HAP-1 (cell line): Measurements from ENCODE around the gene SCARF2.
A peak's percentile ranks its signal among the peaks of the same experiment; 100 is the strongest.
"Not testable (repeated sequence)": the region's sequence is repeated elsewhere in the genome, so short reads cannot be mapped to it uniquely, and the experiment has no call there.

Source experiments
- DNase-seq, 2 experiments: peaks; one replicate each; pipeline ENCODE4 v3.0.0-alpha.2; 2016 to 2020; ENCODE audit warnings: low spot score in 2 of 2
- H3K27me3 ChIP-seq: fragments of 250-450 bp; sonication (Bioruptor Pico); 2 replicates; pipeline ENCODE4 v1.5.1; 2020; ENCODE audit warnings: low read depth, mild to moderate bottlenecking, moderate library complexity
- H3K36me3 ChIP-seq: fragments of 250-450 bp; sonication (Bioruptor Pico); replicated peaks from 2 replicates; pipeline ENCODE4 v1.5.1; 2020; ENCODE audit warnings: mild to moderate bottlenecking
- H3K4me1 ChIP-seq: fragments of 250-450 bp; sonication (Bioruptor Pico); 2 replicates; pipeline ENCODE4 v1.5.1; 2020; ENCODE audit warnings: mild to moderate bottlenecking
- H3K4me3 ChIP-seq: fragments of 250-450 bp; sonication (Bioruptor Pico); 2 replicates; pipeline ENCODE4 v1.5.1; 2020; ENCODE audit warnings: mild to moderate bottlenecking, moderate library complexity
- H3K9me3 ChIP-seq: fragments of 250-450 bp; sonication (Bioruptor Pico); 2 replicates; pipeline ENCODE4 v1.5.1; 2020; ENCODE audit warnings: mild to moderate bottlenecking, moderate library complexity
- in situ Hi-C: fragments of 300-500 bp; cut with MboI; formaldehyde crosslinking; loops from 3 replicates; pipeline ENCODE4 v1.14.3; 2020; ENCODE audit warnings: low sequenced_read_pairs, inconsistent platforms, mixed read lengths

The SCARF2 gene

DNA sequence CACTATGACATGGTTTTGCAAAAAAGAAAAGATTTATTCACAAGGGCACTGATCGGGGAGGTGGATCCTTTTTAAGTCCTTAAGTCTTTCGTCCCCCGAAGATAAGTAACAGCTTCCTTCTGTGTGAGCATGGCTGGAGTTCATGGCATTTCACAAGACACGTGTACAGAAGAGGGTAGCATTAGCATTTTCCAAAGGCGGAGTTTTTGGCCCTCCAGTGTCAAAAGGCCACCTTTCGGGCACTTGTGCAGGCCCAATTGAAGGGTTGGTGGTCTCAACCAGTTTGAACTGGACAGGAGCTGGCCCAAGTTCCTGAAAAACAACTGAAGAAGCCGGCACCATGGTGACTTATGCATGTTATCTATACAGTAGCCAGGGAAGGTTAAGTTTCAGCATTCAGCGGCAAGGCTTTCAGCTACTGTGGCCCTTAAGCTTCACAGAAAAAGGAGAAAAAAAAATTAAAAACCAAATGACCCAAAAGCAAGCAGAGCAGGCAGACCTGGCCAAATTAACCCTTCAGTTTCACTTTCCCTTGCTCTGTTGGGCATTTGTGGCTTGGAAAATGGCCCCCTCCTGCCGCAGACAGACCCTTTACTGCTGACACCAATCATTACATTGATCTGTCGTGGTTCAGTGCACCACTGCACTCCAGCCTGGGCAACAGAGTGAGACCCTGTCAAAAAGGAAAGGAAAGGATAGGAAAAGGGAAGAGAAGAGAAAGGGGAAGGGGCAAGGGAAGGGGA, 25.0 kb downstream of the SCARF2 start:
- no peak for DNase-seq
- no peaks in the 10 kb centered on the region for H3K27me3 ChIP-seq
- H3K4me3 ChIP-seq: no peak overlapping the region
- in situ Hi-C loops: no loop called here
- H3K4me1 ChIP-seq: no peaks in the 10 kb centered on the region
- no peaks in the 10 kb centered on the region for H3K36me3 ChIP-seq
- no peaks in the 10 kb centered on the region for H3K9me3 ChIP-seq

DNA sequence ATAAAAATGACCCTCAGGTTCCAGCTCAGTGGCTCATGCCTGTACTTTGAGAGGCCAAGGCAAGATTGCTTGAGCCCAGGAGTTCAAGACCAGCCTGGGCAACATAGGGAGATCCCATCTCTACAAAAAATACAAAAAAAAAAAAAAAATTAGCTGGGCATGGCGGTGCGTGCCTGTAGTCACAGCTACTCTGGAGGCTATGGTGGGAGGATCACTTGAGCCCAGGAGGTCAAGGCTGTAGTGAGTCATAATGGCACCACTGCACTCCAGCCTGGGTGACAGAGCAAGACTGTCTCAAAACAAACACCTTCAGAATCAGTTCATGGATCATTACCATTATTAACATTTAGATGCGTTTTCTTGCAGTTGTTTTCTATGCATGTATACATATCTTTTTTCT, 28.2 kb downstream of the SCARF2 start:
- in situ Hi-C loops, H3K27me3 ChIP-seq, H3K36me3 ChIP-seq, H3K4me3 ChIP-seq, H3K9me3 ChIP-seq, H3K4me1 ChIP-seq: not testable (repeated sequence)
- DNase-seq: peak in 1 of 2 experiments; percentile 2

DNA sequence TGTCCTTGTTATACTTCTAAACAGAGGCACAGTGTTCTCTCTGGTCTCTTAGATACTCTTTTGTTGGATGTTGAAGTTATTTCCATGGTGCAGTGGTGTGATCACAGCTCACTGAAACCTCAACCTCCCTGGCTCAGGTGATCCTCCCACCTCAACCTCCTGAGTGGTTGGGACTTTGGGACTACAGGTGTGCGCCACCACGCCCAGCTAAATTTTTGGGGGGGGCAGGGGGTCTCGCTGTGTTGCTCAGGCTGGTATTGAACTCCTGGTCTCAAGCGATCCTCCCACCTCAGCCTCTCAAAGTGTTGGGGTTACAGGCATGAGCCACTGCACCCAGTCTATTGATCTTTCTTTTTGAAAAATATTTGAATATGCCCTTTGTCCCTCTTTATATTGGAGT, 28.7 kb downstream of the SCARF2 start:
- Histone ChIP-seq H3K4me1 (no peaks in the 10 kb centered on the region), H3K27me3 (no peaks in the 10 kb centered on the region), H3K36me3 (peaks cover 8% of the 10 kb centered on the region), H3K4me3 (no peak overlapping the region), H3K9me3 (no peaks in the 10 kb centered on the region)
- in situ Hi-C loops: no loop called here
- no peak for DNase-seq

DNA sequence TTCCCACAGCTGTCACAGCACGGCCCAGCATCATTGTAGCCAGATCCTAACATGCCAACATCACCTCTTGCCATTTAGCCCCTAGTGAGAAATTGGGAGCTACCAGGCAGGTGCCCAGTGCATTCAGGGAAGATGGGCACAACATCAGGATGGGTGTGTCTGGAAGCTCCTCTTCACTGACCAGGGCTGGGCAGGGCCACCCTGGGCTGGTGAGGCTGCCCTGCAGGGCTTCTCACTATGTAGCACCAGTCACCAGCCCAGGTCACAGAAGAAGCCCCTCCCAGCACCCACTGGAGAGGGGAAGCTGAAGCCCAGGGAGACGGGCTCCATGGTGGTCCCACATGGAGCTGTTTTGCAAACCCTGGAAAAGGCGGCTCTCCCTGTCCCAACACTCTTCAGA, 29.8 kb downstream of the SCARF2 start:
- in situ Hi-C loops: no loop called here
- DNase-seq: peak in 1 of 2 experiments; percentile 5
- Histone ChIP-seq H3K9me3 (no peaks in the 10 kb centered on the region), H3K36me3 (peaks cover 14% of the 10 kb centered on the region), H3K4me3 (no peak overlapping the region), H3K4me1 (no peaks in the 10 kb centered on the region), H3K27me3 (no peaks in the 10 kb centered on the region)

DNA sequence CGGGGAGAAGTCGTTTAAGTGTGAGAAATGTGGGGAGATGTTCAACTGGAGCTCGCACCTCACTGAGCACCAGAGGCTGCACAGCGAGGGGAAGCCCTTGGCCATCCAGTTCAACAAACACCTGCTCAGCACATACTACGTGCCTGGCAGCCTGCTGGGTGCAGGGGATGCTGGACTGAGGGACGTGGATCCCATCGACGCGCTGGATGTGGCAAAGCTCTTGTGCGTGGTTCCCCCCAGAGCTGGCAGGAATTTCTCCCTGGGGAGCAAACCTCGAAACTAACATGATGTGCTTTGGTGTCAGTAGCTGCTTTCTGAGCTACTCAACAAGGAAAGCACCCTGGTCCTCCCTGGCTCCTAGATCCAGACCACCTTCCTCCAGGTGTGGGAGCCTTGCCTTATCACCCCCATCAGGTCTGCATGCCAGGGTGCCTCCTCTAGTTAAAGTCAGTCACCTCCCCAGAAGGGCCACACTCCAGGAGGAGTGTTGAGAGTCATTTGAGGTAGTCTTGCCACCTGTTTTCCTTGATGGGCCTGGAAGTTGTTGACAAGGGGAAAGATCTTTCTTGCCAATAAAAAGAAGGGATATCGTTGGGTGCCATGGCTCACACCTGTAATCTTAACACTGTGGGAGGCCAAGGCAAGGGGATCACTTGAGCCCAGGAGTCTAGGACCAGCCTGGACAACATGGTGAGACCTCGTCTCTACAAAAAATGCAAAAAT, 30.8 kb downstream of the SCARF2 start:
- H3K4me3 ChIP-seq: no peak overlapping the region
- H3K36me3 ChIP-seq: peaks cover 14% of the 10 kb centered on the region
- H3K27me3 ChIP-seq: no peaks in the 10 kb centered on the region
- H3K4me1 ChIP-seq: no peaks in the 10 kb centered on the region
- no peak for DNase-seq
- H3K9me3 ChIP-seq: no peaks in the 10 kb centered on the region
- in situ Hi-C loops: no loop called here

DNA sequence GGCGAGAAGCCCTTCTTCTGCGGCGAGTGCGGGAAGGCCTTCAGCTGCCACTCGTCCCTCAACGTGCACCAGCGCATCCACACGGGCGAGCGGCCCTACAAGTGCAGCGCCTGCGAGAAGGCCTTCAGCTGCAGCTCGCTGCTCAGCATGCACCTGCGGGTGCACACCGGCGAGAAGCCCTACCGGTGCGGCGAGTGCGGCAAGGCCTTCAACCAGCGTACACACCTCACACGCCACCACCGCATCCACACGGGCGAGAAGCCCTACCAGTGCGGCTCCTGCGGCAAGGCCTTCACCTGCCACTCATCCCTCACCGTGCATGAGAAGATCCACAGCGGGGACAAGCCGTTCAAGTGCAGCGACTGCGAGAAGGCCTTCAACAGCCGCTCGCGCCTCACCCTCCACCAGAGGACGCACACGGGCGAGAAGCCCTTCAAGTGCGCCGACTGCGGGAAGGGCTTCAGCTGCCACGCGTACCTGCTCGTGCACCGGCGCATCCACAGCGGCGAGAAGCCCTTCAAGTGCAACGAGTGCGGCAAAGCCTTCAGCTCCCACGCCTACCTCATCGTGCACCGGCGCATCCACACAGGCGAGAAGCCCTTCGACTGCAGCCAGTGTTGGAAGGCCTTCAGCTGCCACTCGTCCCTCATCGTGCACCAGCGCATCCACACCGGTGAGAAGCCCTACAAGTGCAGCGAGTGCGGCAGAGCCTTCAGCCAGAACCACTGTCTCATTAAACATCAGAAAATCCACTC, 31.5 kb downstream of the SCARF2 start:
- Histone ChIP-seq H3K36me3 (peaks cover 16% of the 10 kb centered on the region), H3K4me3 (no peak overlapping the region), H3K4me1 (no peaks in the 10 kb centered on the region), H3K27me3 (no peaks in the 10 kb centered on the region), H3K9me3 (no peaks in the 10 kb centered on the region)
- DNase-seq: no peak
- in situ Hi-C loops: no loop called here

DNA sequence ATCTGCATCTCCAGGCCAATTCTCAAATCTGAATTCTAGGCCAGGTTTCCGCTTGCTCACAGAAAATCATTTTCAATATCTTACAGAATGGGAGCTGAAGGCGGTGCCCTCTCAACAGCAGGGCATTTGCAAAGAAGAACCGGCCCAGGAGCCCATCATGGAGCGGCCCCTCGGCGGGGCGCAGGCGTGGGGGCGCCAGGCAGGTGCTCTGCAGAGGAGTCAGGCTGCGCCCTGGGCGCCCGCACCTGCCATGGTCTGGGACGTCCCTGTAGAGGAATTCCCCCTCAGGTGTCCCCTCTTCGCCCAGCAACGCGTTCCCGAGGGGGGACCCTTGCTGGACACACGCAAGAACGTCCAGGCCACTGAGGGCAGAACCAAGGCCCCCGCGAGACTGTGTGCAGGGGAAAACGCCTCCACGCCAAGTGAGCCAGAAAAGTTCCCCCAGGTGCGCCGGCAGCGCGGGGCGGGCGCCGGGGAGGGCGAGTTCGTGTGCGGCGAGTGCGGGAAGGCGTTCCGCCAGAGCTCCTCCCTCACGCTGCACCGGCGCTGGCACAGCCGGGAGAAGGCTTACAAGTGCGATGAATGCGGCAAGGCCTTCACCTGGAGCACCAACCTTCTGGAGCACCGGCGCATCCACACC, 32.2 kb downstream of the SCARF2 start:
- H3K4me3 ChIP-seq: no peak overlapping the region
- H3K27me3 ChIP-seq: no peaks in the 10 kb centered on the region
- H3K4me1 ChIP-seq: no peaks in the 10 kb centered on the region
- H3K9me3 ChIP-seq: no peaks in the 10 kb centered on the region
- H3K36me3 ChIP-seq: peaks cover 17% of the 10 kb centered on the region
- in situ Hi-C loops: no loop called here
- no peak for DNase-seq

DNA sequence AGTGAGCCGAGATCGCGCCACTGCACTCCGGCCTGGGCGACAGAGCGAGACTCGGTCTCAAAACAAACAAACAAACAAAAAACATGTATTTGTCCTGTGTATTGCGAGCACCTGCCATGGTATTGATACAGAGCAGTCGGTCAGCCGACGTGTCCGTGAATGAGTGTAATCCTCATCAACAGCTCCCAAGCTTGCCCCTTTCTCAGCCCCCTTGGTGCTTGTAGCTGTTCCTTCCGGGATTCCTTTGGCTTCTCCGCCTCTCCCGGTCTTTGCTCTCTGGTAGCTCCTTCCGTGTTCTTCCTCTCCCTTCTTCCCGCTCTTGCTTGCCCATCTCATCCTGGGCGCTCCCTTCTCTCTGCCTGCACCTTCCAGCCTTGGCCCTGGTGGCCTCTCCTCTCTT, 32.7 kb downstream of the SCARF2 start:
- Histone ChIP-seq H3K36me3 (peaks cover 17% of the 10 kb centered on the region), H3K4me1 (no peaks in the 10 kb centered on the region), H3K9me3 (no peaks in the 10 kb centered on the region), H3K27me3 (no peaks in the 10 kb centered on the region), H3K4me3 (no peak overlapping the region)
- DNase-seq: no peak
- in situ Hi-C loops: no loop called here

DNA sequence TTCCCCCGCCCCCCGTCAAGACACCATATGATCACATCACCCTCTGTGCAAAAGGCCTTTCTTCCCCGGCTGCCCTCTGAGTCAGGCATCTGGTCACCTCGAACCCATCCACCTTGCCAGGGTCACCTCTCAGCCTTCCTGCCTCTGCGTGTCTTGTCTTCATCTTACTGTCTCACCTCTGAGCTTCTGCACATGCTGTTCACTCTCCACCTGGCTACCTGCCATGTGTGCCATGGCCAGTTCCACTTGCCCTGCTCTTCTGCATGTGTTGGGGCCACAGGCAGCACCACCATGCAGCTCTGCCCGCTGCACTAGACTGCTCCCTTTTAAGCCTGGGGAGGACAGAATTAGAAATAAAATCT, 33.9 kb downstream of the SCARF2 start:
- H3K9me3 ChIP-seq: no peaks in the 10 kb centered on the region
- in situ Hi-C loops: no loop called here
- H3K36me3 ChIP-seq: peaks cover 17% of the 10 kb centered on the region
- no peak overlapping the region for H3K4me3 ChIP-seq
- H3K4me1 ChIP-seq: peaks cover 3% of the 10 kb centered on the region; the same call in 1 of the 2 replicates
- no peaks in the 10 kb centered on the region for H3K27me3 ChIP-seq
- no peak for DNase-seq

DNA sequence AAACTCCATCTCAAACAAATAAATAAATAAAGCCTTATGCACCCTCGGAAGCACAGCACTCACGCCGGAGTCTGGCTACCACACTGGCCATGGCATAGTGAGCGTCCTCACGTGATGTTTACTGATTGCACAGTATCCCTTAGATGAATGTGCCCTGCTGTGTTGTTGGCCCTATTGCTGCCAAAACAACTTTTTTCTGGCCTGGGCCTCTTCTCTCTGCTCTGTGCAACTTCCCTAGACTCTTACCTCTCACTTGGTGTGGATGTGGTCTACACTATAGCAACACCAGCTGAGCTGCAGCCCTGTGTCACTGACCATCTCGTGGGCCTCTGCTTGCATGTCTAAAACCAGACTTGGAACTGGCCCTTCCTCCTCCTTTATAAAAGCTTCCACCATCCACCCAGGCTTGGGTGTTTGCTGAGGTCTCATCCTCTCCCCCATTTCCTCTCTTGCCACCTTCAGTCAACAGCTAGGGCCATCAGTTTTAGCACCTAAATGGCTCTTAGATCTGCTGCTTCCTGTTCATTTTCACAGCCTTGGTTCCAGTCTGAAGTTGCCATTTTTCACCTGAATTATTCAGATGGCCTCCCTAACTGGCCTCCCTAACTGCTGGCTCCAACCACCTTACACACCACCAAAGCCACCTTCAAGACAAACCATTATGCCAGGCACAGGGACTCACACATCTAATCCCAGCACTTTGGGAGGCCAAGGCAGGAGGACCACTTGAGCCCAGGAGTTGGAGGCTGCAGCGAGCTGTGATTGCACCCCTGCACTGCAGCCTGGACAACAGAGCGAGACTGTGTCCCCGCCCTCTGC, 34.5 kb downstream of the SCARF2 start:
- no peaks in the 10 kb centered on the region for H3K9me3 ChIP-seq
- peaks cover 6% of the 10 kb centered on the region; the same call in 1 of the 2 replicates for H3K4me1 ChIP-seq
- peaks cover 17% of the 10 kb centered on the region for H3K36me3 ChIP-seq
- no peaks in the 10 kb centered on the region for H3K27me3 ChIP-seq
- in situ Hi-C loops: no loop called here
- no peak overlapping the region for H3K4me3 ChIP-seq
- no peak for DNase-seq

DNA sequence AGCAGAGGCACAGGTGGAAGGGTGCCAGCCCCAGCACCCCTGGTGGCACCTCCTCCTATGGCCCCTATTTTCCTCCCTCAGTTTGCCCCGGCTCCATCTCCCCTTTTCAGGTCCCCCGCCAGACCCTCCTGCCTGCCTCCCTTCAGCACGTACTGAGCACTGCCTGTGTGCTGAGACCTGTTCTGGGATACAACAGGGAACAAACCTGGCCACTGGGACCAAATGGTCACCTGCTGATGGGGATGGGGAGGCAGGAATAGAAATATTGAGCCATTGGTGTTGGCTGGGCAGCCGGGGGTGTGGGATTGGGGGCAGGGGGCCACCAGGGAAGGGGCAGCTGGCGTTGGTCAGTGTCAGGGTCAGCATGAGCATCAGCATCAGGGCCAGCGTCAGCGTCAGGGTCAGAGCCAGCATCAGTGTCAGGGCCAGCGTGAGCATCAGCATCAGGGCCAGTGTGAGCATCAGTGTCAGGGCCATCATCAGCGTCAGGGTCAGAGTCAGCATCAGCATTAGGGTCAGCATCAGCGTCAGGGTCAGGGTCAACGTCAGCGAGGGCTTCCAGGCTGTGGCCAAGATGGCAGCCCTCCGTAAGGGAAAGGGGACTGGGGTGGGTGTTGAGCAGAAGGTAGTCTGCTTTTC, 36.1 kb downstream of the SCARF2 start:
- in situ Hi-C loops: no loop called here
- DNase-seq: no peak
- H3K9me3 ChIP-seq: no peaks in the 10 kb centered on the region
- H3K27me3 ChIP-seq: no peaks in the 10 kb centered on the region
- peaks cover 15% of the 10 kb centered on the region for H3K36me3 ChIP-seq
- H3K4me1 ChIP-seq: peaks cover 6% of the 10 kb centered on the region; the same call in 1 of the 2 replicates
- H3K4me3 ChIP-seq: no peak overlapping the region

DNA sequence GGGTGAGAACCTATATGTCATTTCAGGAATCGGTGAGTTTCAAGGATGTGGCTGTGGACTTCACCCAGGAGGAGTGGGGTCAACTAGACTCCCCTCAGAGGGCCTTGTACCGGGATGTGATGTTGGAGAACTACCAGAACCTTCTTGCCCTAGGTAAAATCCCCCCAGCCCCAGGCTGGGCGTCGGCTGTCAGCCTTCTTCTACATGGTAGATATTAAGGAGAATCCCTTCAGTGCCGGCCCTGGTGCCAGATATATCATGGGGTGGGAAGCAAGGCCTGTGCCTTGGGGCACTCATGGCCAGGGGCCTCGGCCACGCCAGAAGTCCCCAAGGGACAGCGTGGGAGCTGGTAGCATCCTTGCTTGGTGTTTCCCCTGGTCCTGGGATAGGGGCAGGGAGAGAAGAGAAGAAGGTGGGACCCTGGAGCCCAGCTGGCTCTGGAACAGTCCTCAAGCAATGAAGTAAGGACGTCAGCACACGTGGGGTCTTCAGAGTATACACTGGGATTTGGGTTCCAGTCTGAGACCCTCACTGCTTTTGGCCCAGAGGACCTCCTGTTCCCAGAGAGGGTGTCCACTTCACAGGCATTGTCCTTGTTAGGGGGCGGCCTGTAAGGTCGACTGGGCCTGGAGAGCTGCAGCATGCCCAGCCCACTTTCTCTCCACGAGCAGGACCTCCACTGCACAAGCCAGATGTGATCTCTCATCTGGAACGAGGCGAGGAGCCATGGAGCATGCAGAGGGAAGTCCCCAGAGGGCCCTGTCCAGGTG, 36.8 kb downstream of the SCARF2 start:
- H3K9me3 ChIP-seq: no peaks in the 10 kb centered on the region
- DNase-seq: no peak
- H3K27me3 ChIP-seq: no peaks in the 10 kb centered on the region
- H3K4me1 ChIP-seq: peaks cover 6% of the 10 kb centered on the region
- H3K36me3 ChIP-seq: peaks cover 9% of the 10 kb centered on the region
- H3K4me3 ChIP-seq: no peak overlapping the region
- in situ Hi-C loops: no loop called here
